GM19324 (cell line): ENCODE results near the gene DLAT.
"Not testable (repeated sequence)": the region's sequence is repeated elsewhere in the genome, so short reads cannot be mapped to it uniquely, and the experiment has no call there.

Experiments used
- ATAC-seq: cut with Tn5 transposase; IDR thresholded peaks from one replicate; pipeline ENCODE4 v1.9.1; 2021; ENCODE audit warnings: mild to moderate bottlenecking, moderate library complexity; ENCODE audit not compliant: unreplicated experiment, low FRiP score

DLAT gene

GRCh38 chr11:112024773-112025678 lies at the start of gene DLAT:
Gene DLAT (plus strand): TSS chr11:112025408. CDS start chr11:112025473, 65 bp downstream.
- peak; percentile 87 for ATAC-seq

- ATAC-seq = no peak
Measured at GRCh38 chr11:111976119-111976766, 49.0 kb upstream of the DLAT start.

- ATAC-seq = no peak
Measured at GRCh38 chr11:111976767-111977145, 48.5 kb upstream of the DLAT start.

- no peak for ATAC-seq
Measured at GRCh38 chr11:111977146-111978027, 47.8 kb upstream of the DLAT start.

- no peak for ATAC-seq
Measured at GRCh38 chr11:111978028-111978771, 47.0 kb upstream of the DLAT start.

GRCh38 chr11:111980062-111980461 lies 45.1 kb upstream of the DLAT start:
- no peak for ATAC-seq

- ATAC-seq = no peak
Measured at GRCh38 chr11:111981270-111981669, 43.9 kb upstream of the DLAT start.

- no peak for ATAC-seq
Measured at GRCh38 chr11:111982019-111982464, 43.2 kb upstream of the DLAT start.

GRCh38 chr11:111982541-111983186 lies 42.5 kb upstream of the DLAT start:
- no peak for ATAC-seq

- no peak for ATAC-seq
Measured at GRCh38 chr11:111983187-111983986, 41.8 kb upstream of the DLAT start.

- ATAC-seq = no peak
Measured at GRCh38 chr11:111986589-111986988, 38.6 kb upstream of the DLAT start.

GRCh38 chr11:111990381-111990780 lies 34.8 kb upstream of the DLAT start:
- no peak for ATAC-seq

GRCh38 chr11:111992206-111992855 lies 32.9 kb upstream of the DLAT start:
- no peak for ATAC-seq

- ATAC-seq = no peak
Measured at GRCh38 chr11:111996129-111996528, 29.1 kb upstream of the DLAT start.

- not testable (repeated sequence) for ATAC-seq
Measured at GRCh38 chr11:111996669-111997068, 28.5 kb upstream of the DLAT start.

- ATAC-seq = no peak
Measured at GRCh38 chr11:111999111-111999510, 26.1 kb upstream of the DLAT start.

GRCh38 chr11:112000703-112001102 lies 24.5 kb upstream of the DLAT start:
- no peak for ATAC-seq

GRCh38 chr11:112002491-112003216 lies 22.6 kb upstream of the DLAT start:
- no peak for ATAC-seq
